Neural cell (in vitro differentiated cells): ENCODE measurements around the gene IFT20.

Experiments used
- CTCF ChIP-seq: fragments of 450-650 bp; IDR thresholded peaks from 2 replicates; pipeline ENCODE4 v1.5.1; 2014; ENCODE audit warnings: antibody characterized with exemption, mild to moderate bottlenecking, moderate library complexity; ENCODE audit not compliant: poor library complexity, severe bottlenecking
- EP300 ChIP-seq: fragments of 450-650 bp; conservative IDR thresholded peaks from 2 replicates; pipeline ENCODE4 v1.6.1; 2014; ENCODE audit warnings: antibody characterized with exemption, mild to moderate bottlenecking, moderate library complexity; ENCODE audit not compliant: poor library complexity, severe bottlenecking
- EZH2 ChIP-seq: fragments of 200-600, 300-800 bp; shearing (Covaris generic), sonication (generic); IDR thresholded peaks from 2 replicates; pipeline ENCODE4 v1.6.1; 2014; ENCODE audit warnings: antibody characterized with exemption, low read length, borderline replicate concordance, mild to moderate bottlenecking; ENCODE audit not compliant: insufficient read depth, poor library complexity, severe bottlenecking
- POLR2AphosphoS5 ChIP-seq: IDR thresholded peaks from 2 replicates; pipeline ENCODE4 v1.6.1; 2012
- RAD21 ChIP-seq: fragments of 450-650 bp; conservative IDR thresholded peaks from 2 replicates; pipeline ENCODE4 v1.6.1; 2014; ENCODE audit warnings: antibody characterized with exemption, mild to moderate bottlenecking, moderate library complexity
- REST ChIP-seq: IDR thresholded peaks from 2 replicates; pipeline ENCODE4 v1.6.1; 2012; ENCODE audit warnings: borderline replicate concordance
- SMC3 ChIP-seq: fragments of 450-650 bp; conservative IDR thresholded peaks from 2 replicates; pipeline ENCODE4 v1.6.1; 2014; ENCODE audit warnings: antibody characterized with exemption, mild to moderate bottlenecking, moderate library complexity; ENCODE audit not compliant: poor library complexity
- TAF1 ChIP-seq: IDR thresholded peaks from 2 replicates; pipeline ENCODE4 v1.6.1; 2012; ENCODE audit warnings: low read depth

- TF ChIP-seq SMC3 (no peak), CTCF (no peak), POLR2AphosphoS5 (no peak), EZH2 (no peak), EP300 (no peak), TAF1 (no peak), RAD21 (no peak), REST (no peak)
Observed at GRCh38 chr17:28324781-28325180, 10.5 kb downstream of the IFT20 start.
